Measurements from ENCODE around the gene IL1RAPL2. TPM values are rescaled to one million over a fixed set of nuclear protein-coding genes. Genes with fewer than 3 reads are reported as not detected.

IL1RAPL2 gene
- total and polyA plus RNA-seq, 10 of the 15 experiments (the other 5 are each of a cell fraction or from before 2014, with no cell fraction given), result 0.19 TPM; not detected in 9

GRCh38 chrX:105723966-105724735 lies 1158.2 kb downstream of the IL1RAPL2 start (continued):
- TF ChIP-seq BCLAF1 (IDR thresholded peaks at IDR 0.05) (no peak), BCL11A (IDR thresholded peaks at IDR 0.05; ENCODE audit: low read depth, low read length) (no peak), MYC (IDR thresholded peaks at IDR 0.05; ENCODE audit: insufficient read depth, insufficient read length, insufficient replicate concordance, low read length, severe bottlenecking) (no peak), SMC3 (IDR thresholded peaks at IDR 0.05; ENCODE audit: borderline replicate concordance, low read length) (no peak), CBX5 (IDR thresholded peaks at IDR 0.05; ENCODE audit: low read depth) (no peak), RELA (IDR thresholded peaks at IDR 0.05; ENCODE audit: borderline replicate concordance, partially characterized antibody) (no peak)
- TF ChIP-seq, protein P1, sequence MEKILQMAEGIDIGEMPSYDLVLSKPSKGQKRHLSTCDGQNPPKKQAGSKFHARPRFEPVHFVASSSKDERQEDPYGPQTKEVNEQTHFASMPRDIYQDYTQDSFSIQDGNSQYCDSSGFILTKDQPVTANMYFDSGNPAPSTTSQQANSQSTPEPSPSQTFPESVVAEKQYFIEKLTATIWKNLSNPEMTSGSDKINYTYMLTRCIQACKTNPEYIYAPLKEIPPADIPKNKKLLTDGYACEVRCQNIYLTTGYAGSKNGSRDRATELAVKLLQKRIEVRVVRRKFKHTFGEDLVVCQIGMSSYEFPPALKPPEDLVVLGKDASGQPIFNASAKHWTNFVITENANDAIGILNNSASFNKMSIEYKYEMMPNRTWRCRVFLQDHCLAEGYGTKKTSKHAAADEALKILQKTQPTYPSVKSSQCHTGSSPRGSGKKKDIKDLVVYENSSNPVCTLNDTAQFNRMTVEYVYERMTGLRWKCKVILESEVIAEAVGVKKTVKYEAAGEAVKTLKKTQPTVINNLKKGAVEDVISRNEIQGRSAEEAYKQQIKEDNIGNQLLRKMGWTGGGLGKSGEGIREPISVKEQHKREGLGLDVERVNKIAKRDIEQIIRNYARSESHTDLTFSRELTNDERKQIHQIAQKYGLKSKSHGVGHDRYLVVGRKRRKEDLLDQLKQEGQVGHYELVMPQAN (conservative IDR thresholded peaks at IDR 0.05), result no peak
- TF ChIP-seq, protein P2, sequence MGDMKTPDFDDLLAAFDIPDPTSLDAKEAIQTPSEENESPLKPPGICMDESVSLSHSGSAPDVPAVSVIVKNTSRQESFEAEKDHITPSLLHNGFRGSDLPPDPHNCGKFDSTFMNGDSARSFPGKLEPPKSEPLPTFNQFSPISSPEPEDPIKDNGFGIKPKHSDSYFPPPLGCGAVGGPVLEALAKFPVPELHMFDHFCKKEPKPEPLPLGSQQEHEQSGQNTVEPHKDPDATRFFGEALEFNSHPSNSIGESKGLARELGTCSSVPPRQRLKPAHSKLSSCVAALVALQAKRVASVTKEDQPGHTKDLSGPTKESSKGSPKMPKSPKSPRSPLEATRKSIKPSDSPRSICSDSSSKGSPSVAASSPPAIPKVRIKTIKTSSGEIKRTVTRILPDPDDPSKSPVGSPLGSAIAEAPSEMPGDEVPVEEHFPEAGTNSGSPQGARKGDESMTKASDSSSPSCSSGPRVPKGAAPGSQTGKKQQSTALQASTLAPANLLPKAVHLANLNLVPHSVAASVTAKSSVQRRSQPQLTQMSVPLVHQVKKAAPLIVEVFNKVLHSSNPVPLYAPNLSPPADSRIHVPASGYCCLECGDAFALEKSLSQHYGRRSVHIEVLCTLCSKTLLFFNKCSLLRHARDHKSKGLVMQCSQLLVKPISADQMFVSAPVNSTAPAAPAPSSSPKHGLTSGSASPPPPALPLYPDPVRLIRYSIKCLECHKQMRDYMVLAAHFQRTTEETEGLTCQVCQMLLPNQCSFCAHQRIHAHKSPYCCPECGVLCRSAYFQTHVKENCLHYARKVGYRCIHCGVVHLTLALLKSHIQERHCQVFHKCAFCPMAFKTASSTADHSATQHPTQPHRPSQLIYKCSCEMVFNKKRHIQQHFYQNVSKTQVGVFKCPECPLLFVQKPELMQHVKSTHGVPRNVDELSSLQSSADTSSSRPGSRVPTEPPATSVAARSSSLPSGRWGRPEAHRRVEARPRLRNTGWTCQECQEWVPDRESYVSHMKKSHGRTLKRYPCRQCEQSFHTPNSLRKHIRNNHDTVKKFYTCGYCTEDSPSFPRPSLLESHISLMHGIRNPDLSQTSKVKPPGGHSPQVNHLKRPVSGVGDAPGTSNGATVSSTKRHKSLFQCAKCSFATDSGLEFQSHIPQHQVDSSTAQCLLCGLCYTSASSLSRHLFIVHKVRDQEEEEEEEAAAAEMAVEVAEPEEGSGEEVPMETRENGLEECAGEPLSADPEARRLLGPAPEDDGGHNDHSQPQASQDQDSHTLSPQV (IDR thresholded peaks at IDR 0.05), result no peak
